ENCODE results near the gene LBX1. TPM values are rescaled to one million over a fixed set of nuclear protein-coding genes. Genes with fewer than 3 reads are reported as not detected.

Gene LBX1
- polyA plus RNA-seq, 1 donor from 2014 or later = not detected

DNA sequence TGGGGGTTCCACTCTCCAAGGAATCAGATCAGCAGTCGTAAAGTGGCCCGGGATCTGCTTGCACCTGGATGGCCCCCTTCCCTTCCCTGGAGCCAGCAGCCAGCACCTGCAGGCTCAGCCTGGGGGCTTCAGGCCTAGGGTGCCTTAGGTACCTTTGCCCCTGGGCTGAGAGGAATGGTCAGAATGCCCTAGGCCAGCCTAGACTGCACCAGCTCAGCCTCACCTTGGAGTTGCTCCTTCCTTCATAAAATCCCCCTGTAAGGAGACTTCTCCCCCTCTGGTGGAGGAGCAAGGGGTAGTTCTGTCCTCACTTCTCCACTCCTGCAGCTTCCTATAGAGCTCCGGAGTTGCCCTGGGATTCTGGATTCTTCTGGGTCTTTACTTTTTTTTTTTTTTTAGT, 32.4 kb upstream of the LBX1 start:
- Histone ChIP-seq H4K20me1 (ENCODE audit: insufficient read depth) (no peaks in the 10 kb centered on the region), H3K36me3 (ENCODE audit: insufficient read depth, low read length) (no peaks in the 10 kb centered on the region), H3K9me2 (ENCODE audit: insufficient read depth, low read length) (no peaks in the 10 kb centered on the region), H3K9ac (ENCODE audit: low read length) (no peak overlapping the region), H3K27me3 (ENCODE audit: insufficient read depth, low read depth, low read length) (no peaks in the 10 kb centered on the region), H2AFZ (ENCODE audit: low read depth, low read length) (no peak overlapping the region), H3F3A (ENCODE audit: insufficient read depth, low read length, poor library complexity, severe bottlenecking) (no peaks in the 10 kb centered on the region), H3K27ac (ENCODE audit: low read length) (no peak overlapping the region), H3K79me2 (replicated peaks; ENCODE audit: insufficient read depth, low read length) (no peaks in the 10 kb centered on the region), H3K4me3 (ENCODE audit: low read length) (no peak overlapping the region), H3K9me3 (ENCODE audit: low read length) (no peaks in the 10 kb centered on the region), H3K4me2 (ENCODE audit: low read length) (no peak overlapping the region)
- TF ChIP-seq, protein P1, sequence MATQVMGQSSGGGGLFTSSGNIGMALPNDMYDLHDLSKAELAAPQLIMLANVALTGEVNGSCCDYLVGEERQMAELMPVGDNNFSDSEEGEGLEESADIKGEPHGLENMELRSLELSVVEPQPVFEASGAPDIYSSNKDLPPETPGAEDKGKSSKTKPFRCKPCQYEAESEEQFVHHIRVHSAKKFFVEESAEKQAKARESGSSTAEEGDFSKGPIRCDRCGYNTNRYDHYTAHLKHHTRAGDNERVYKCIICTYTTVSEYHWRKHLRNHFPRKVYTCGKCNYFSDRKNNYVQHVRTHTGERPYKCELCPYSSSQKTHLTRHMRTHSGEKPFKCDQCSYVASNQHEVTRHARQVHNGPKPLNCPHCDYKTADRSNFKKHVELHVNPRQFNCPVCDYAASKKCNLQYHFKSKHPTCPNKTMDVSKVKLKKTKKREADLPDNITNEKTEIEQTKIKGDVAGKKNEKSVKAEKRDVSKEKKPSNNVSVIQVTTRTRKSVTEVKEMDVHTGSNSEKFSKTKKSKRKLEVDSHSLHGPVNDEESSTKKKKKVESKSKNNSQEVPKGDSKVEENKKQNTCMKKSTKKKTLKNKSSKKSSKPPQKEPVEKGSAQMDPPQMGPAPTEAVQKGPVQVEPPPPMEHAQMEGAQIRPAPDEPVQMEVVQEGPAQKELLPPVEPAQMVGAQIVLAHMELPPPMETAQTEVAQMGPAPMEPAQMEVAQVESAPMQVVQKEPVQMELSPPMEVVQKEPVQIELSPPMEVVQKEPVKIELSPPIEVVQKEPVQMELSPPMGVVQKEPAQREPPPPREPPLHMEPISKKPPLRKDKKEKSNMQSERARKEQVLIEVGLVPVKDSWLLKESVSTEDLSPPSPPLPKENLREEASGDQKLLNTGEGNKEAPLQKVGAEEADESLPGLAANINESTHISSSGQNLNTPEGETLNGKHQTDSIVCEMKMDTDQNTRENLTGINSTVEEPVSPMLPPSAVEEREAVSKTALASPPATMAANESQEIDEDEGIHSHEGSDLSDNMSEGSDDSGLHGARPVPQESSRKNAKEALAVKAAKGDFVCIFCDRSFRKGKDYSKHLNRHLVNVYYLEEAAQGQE (IDR thresholded peaks at IDR 0.05; ENCODE audit: borderline replicate concordance) = no peak
- no peak for TF ChIP-seq SMC3 (conservative IDR thresholded peaks at IDR 0.05; ENCODE audit: poor library complexity)
- no peak for TF ChIP-seq MXI1 (conservative IDR thresholded peaks at IDR 0.05; ENCODE audit: poor library complexity, severe bottlenecking)
- TF ChIP-seq TAF1 (IDR thresholded peaks at IDR 0.05; ENCODE audit: low read depth) = no peak
- no peak for TF ChIP-seq POLR2AphosphoS5 (IDR thresholded peaks at IDR 0.05)

DNA sequence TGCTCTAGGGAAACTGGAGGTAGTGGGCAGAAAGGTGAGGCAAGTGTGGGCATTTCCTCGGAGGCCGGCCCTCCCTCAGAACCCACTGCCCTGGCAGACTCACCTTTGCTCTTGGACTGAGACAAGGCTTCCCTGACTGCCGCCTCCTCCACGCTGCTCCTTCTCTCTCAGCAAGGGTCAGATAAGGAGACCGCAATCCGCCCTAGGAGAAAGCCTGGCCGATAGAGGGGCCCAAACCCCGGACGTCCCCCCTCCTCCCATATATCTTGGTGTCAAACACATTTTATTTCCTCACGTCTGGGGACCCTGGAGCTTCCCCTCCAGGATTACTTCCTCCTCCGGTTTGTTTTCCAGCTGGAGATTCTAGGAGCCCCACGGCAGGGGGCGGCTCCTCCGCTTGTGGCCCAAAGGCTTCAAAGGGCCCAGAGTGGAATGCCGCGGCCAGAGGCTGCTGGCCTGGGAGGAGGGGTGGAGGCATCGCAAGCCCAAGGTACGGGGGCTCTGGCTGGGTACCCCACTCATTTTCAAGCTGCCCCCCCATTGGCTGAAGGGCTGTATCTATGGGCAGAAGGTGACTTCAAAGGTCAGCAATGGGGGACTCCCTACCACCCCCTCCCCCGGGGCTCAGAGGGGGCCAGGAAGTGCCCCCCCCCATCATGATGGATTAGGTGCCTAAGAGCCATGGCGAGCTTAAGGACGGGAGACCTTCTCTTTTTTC, 31.7 kb upstream of the LBX1 start:
- Histone ChIP-seq H3K36me3 (ENCODE audit: insufficient read depth, low read length) (no peaks in the 10 kb centered on the region), H3K4me2 (ENCODE audit: low read length) (no peak overlapping the region)

More for the DNA sequence above, 31.7 kb upstream of the LBX1 start:
- Histone ChIP-seq H2AFZ (ENCODE audit: low read depth, low read length) (no peak overlapping the region), H3K79me2 (replicated peaks; ENCODE audit: insufficient read depth, low read length) (no peaks in the 10 kb centered on the region), H3K9me2 (ENCODE audit: insufficient read depth, low read length) (no peaks in the 10 kb centered on the region), H4K20me1 (ENCODE audit: insufficient read depth) (no peaks in the 10 kb centered on the region), H3F3A (ENCODE audit: insufficient read depth, low read length, poor library complexity, severe bottlenecking) (no peaks in the 10 kb centered on the region), H3K9me3 (ENCODE audit: low read length) (no peaks in the 10 kb centered on the region), H3K9ac (ENCODE audit: low read length) (no peak overlapping the region), H3K27me3 (ENCODE audit: insufficient read depth, low read depth, low read length) (no peaks in the 10 kb centered on the region), H3K27ac (ENCODE audit: low read length) (no peak overlapping the region), H3K4me3 (ENCODE audit: low read length) (no peak overlapping the region)
- TF ChIP-seq, protein P1 (IDR thresholded peaks at IDR 0.05; ENCODE audit: borderline replicate concordance) = no peak
- TF ChIP-seq, protein P2, sequence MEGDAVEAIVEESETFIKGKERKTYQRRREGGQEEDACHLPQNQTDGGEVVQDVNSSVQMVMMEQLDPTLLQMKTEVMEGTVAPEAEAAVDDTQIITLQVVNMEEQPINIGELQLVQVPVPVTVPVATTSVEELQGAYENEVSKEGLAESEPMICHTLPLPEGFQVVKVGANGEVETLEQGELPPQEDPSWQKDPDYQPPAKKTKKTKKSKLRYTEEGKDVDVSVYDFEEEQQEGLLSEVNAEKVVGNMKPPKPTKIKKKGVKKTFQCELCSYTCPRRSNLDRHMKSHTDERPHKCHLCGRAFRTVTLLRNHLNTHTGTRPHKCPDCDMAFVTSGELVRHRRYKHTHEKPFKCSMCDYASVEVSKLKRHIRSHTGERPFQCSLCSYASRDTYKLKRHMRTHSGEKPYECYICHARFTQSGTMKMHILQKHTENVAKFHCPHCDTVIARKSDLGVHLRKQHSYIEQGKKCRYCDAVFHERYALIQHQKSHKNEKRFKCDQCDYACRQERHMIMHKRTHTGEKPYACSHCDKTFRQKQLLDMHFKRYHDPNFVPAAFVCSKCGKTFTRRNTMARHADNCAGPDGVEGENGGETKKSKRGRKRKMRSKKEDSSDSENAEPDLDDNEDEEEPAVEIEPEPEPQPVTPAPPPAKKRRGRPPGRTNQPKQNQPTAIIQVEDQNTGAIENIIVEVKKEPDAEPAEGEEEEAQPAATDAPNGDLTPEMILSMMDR (IDR thresholded peaks at IDR 0.05; ENCODE audit: poor library complexity, severe bottlenecking) = no peak
- TF ChIP-seq EZH2 (IDR thresholded peaks at IDR 0.05; ENCODE audit: borderline replicate concordance, insufficient read depth, low read length, poor library complexity, severe bottlenecking) (no peak), EP300 (conservative IDR thresholded peaks at IDR 0.05; ENCODE audit: poor library complexity, severe bottlenecking) (no peak), RAD21 (conservative IDR thresholded peaks at IDR 0.05) (no peak)
